Neural cell (in vitro differentiated cells): Measurements from ENCODE around the gene RBM17. TPM values are rescaled to one million over a fixed set of nuclear protein-coding genes. Genes with fewer than 3 reads are reported as not detected.

Experiments used
- H2AFZ ChIP-seq: fragments of 200-600, 300-800 bp; sonication (generic), shearing (Covaris generic); 2 replicates; pipeline ENCODE4 v1.6.0; 2014; ENCODE audit warnings: low read depth, mild to moderate bottlenecking, antibody characterized with exemption, low read length, moderate library complexity
- H3F3A ChIP-seq: fragments of 200-600 bp; shearing (Covaris generic); 2 replicates; pipeline ENCODE4 v1.6.1; 2016; ENCODE audit warnings: mild to moderate bottlenecking, moderate library complexity, mixed read lengths, antibody characterized with exemption, low read length; ENCODE audit not compliant: insufficient read depth, poor library complexity, severe bottlenecking
- H3K27ac ChIP-seq: fragments of 200-600, 300-800 bp; sonication (generic), shearing (Covaris generic); 2 replicates; pipeline ENCODE4 v1.5.1; 2014; ENCODE audit warnings: mild to moderate bottlenecking, low read length, moderate library complexity
- H3K27me3 ChIP-seq: fragments of 300-800, 200-600 bp; sonication (generic), shearing (Covaris generic); 2 replicates; pipeline ENCODE4 v1.6.0; 2014; ENCODE audit warnings: mild to moderate bottlenecking, low read depth, low read length, moderate library complexity; ENCODE audit not compliant: insufficient read depth
- H3K36me3 ChIP-seq: fragments of 300-800, 200-600 bp; sonication (generic), shearing (Covaris generic); 2 replicates; pipeline ENCODE4 v1.5.1; 2014; ENCODE audit warnings: mild to moderate bottlenecking, antibody characterized with exemption, low read length, moderate library complexity; ENCODE audit not compliant: insufficient read depth
- H3K4me2 ChIP-seq: fragments of 300-800, 200-600 bp; sonication (generic), shearing (Covaris generic); 2 replicates; pipeline ENCODE4 v1.6.0; 2014; ENCODE audit warnings: mild to moderate bottlenecking, low read length
- H3K4me3 ChIP-seq: fragments of 300-800, 200-600 bp; sonication (generic), shearing (Covaris generic); 2 replicates; pipeline ENCODE4 v1.5.1; 2014; ENCODE audit warnings: mild to moderate bottlenecking, low read length, moderate library complexity
- H3K79me2 ChIP-seq: fragments of 200-600 bp; shearing (Covaris generic); replicated peaks from 2 replicates; pipeline ENCODE4 v1.6.0; 2014; ENCODE audit warnings: mild to moderate bottlenecking, low read length, moderate library complexity; ENCODE audit not compliant: insufficient read depth
- H3K9ac ChIP-seq: fragments of 300-800, 200-600 bp; sonication (generic), shearing (Covaris generic); 2 replicates; pipeline ENCODE4 v1.6.1; 2016; ENCODE audit warnings: mild to moderate bottlenecking, low read length, mixed read lengths
- H3K9me2 ChIP-seq: fragments of 200-600 bp; shearing (Covaris generic); 2 replicates; pipeline ENCODE4 v1.6.1; 2016; ENCODE audit warnings: mild to moderate bottlenecking, low read length, mixed read lengths; ENCODE audit not compliant: insufficient read depth
- H3K9me3 ChIP-seq: fragments of 200-600, 300-800 bp; sonication (generic), shearing (Covaris generic); 2 replicates; pipeline ENCODE4 v1.6.1; 2016; ENCODE audit warnings: mild to moderate bottlenecking, mixed run types, low read length, moderate library complexity, mixed read lengths
- H4K20me1 ChIP-seq: fragments of 200-600 bp; shearing (Covaris generic); 2 replicates; pipeline ENCODE4 v1.6.1; 2016; ENCODE audit warnings: mild to moderate bottlenecking, mixed run types; ENCODE audit not compliant: insufficient read depth
- CTCF ChIP-seq: fragments of 450-650 bp; IDR thresholded peaks from 2 replicates; pipeline ENCODE4 v1.5.1; 2014; ENCODE audit warnings: antibody characterized with exemption, mild to moderate bottlenecking, moderate library complexity; ENCODE audit not compliant: poor library complexity, severe bottlenecking
- EP300 ChIP-seq: fragments of 450-650 bp; conservative IDR thresholded peaks from 2 replicates; pipeline ENCODE4 v1.6.1; 2014; ENCODE audit warnings: antibody characterized with exemption, mild to moderate bottlenecking, moderate library complexity; ENCODE audit not compliant: poor library complexity, severe bottlenecking
- EZH2 ChIP-seq: fragments of 200-600, 300-800 bp; shearing (Covaris generic), sonication (generic); IDR thresholded peaks from 2 replicates; pipeline ENCODE4 v1.6.1; 2014; ENCODE audit warnings: antibody characterized with exemption, low read length, borderline replicate concordance, mild to moderate bottlenecking; ENCODE audit not compliant: insufficient read depth, poor library complexity, severe bottlenecking
- MXI1 ChIP-seq: fragments of 450-650 bp; conservative IDR thresholded peaks from 2 replicates; pipeline ENCODE4 v1.6.1; 2014; ENCODE audit warnings: antibody characterized with exemption, mild to moderate bottlenecking; ENCODE audit not compliant: poor library complexity, severe bottlenecking
- POLR2AphosphoS5 ChIP-seq: IDR thresholded peaks from 2 replicates; pipeline ENCODE4 v1.6.1; 2012
- RAD21 ChIP-seq: fragments of 450-650 bp; conservative IDR thresholded peaks from 2 replicates; pipeline ENCODE4 v1.6.1; 2014; ENCODE audit warnings: antibody characterized with exemption, mild to moderate bottlenecking, moderate library complexity
- REST ChIP-seq: IDR thresholded peaks from 2 replicates; pipeline ENCODE4 v1.6.1; 2012; ENCODE audit warnings: borderline replicate concordance
- SMC3 ChIP-seq: fragments of 450-650 bp; conservative IDR thresholded peaks from 2 replicates; pipeline ENCODE4 v1.6.1; 2014; ENCODE audit warnings: antibody characterized with exemption, mild to moderate bottlenecking, moderate library complexity; ENCODE audit not compliant: poor library complexity
- TAF1 ChIP-seq: IDR thresholded peaks from 2 replicates; pipeline ENCODE4 v1.6.1; 2012; ENCODE audit warnings: low read depth
- polyA minus RNA-seq: library from RNA; depleted of rRNA, polyadenylated mRNA; stranded (reverse); fragments of >200 nt; gene quantifications from 2 replicates; pipeline ENCODE4 v1.2.3, GENCODE V29; 2014
- polyA plus RNA-seq: library from polyadenylated mRNA; depleted of rRNA; stranded (reverse); fragments of >200 nt; gene quantifications from 2 replicates; pipeline ENCODE4 v1.2.3, GENCODE V29; 2014

The RBM17 gene
- 109 and 114 TPM in 2 replicates for polyA plus RNA-seq
- polyA minus RNA-seq: 52.3 and 74.0 TPM in 2 replicates

GRCh38 chr10:6088721-6089333, at the start of gene RBM17:
Gene RBM17, plus strand, starts transcription at chr10:6089034. Its CDS starts 8,032 bp downstream, at chr10:6097066.
- H3K4me2 ChIP-seq: peak within 1 kb of the TSS; percentile 96
- no peaks in the 10 kb centered on the region for H3F3A ChIP-seq
- no peaks in the 10 kb centered on the region for H3K36me3 ChIP-seq
- H4K20me1 ChIP-seq: peaks cover 4% of the 10 kb centered on the region
- H3K9ac ChIP-seq: peak within 1 kb of the TSS; percentile 87
- peak within 1 kb of the TSS; percentile 42 for H2AFZ ChIP-seq
- peak within 1 kb of the TSS; percentile 65 for H3K27ac ChIP-seq
- peak within 1 kb of the TSS; percentile 87 for H3K4me3 ChIP-seq
- H3K9me3 ChIP-seq: no peaks in the 10 kb centered on the region
- peaks cover 44% of the 10 kb centered on the region for H3K79me2 ChIP-seq
- peak; percentile 83 for TF ChIP-seq SMC3
- TF ChIP-seq MXI1: peak; percentile 74
- TF ChIP-seq REST: no peak
- TF ChIP-seq TAF1: no peak
- TF ChIP-seq CTCF: peak; percentile 100
- peak; percentile 77 for TF ChIP-seq RAD21
- TF ChIP-seq EZH2: no peak
- TF ChIP-seq POLR2AphosphoS5: peak; percentile 86
- TF ChIP-seq EP300: peak; percentile 61
- no peaks in the 10 kb centered on the region for H3K27me3 ChIP-seq
- H3K9me2 ChIP-seq: no peaks in the 10 kb centered on the region

- Histone ChIP-seq H3F3A (no peaks in the 10 kb centered on the region), H3K36me3 (no peaks in the 10 kb centered on the region), H3K27me3 (no peaks in the 10 kb centered on the region), H3K79me2 (no peaks in the 10 kb centered on the region), H3K4me3 (no peak overlapping the region), H2AFZ (no peak overlapping the region), H3K4me2 (no peak overlapping the region), H3K27ac (no peak overlapping the region), H4K20me1 (no peaks in the 10 kb centered on the region), H3K9me3 (no peaks in the 10 kb centered on the region), H3K9ac (no peak overlapping the region), H3K9me2 (no peaks in the 10 kb centered on the region)
- no peak for TF ChIP-seq RAD21
- TF ChIP-seq SMC3: no peak
- no peak for TF ChIP-seq CTCF
- TF ChIP-seq TAF1: no peak
- TF ChIP-seq MXI1: no peak
- TF ChIP-seq POLR2AphosphoS5: no peak
- TF ChIP-seq EP300: no peak
- TF ChIP-seq EZH2: no peak
- no peak for TF ChIP-seq REST
These were observed 49.1 kb upstream of the RBM17 start for GRCh38 chr10:6039711-6040110.
